HepG2 (cell line): Measurements from ENCODE around the gene SMIM38. TPM values are rescaled to one million over a fixed set of nuclear protein-coding genes. Genes with fewer than 3 reads are reported as not detected.

Experiments
- ATAC-seq: fragments of 200-7000 bp; cut with Tn5 transposase; 3 replicates; pipeline ENCODE4 v1.9.1; 2020; ENCODE audit warnings: mild to moderate bottlenecking, moderate library complexity
- Bru-seq: library from RNA; stranded (reverse); fragments of 400-500 nt; gene quantifications from one replicate; lab custom pipeline; 2021; lab: Mats Ljungman, UMichigan
- BruChase-seq, 2 experiments: library from RNA; stranded (reverse); fragments of 400-500 nt; gene quantifications; one replicate each; lab custom pipeline; 2021; lab: Mats Ljungman, UMichigan
- BruUV-seq: library from RNA; stranded (reverse); fragments of 400-500 nt; replicated peaks from 2 replicates; lab custom pipeline; 2021; lab: Mats Ljungman, UMichigan
- CTCF ChIA-PET: fragments of 300-600 bp; formaldehyde crosslinking; extraction: SDS; loops from one replicate; lab custom pipeline; 2021; ENCODE audit warnings: low total read pairs, inconsistent platforms, low intra/inter-chr PET ratio; lab: Yijun Ruan, JAX
- POLR2A ChIA-PET: fragments of 350-600 bp; sonication (Branson Sonifier 250); formaldehyde crosslinking; loops from one replicate; lab custom pipeline; 2020; ENCODE audit warnings: antibody characterized with exemption, inconsistent platforms; lab: Yijun Ruan, JAX
- DNase-seq: peaks from one replicate; pipeline ENCODE4 v3.0.0-alpha.2; 2015; ENCODE audit warnings: low spot score
- FAIRE-seq: peaks from 3 replicates; lab custom pipeline; 2011; peaks lifted over from hg19 to GRCh38; lab: Jason Lieb, UNC
- H2AFZ ChIP-seq: one replicate; pipeline ENCODE4 v1.6.1; 2011; ENCODE audit warnings: low read length, inconsistent platforms
- H3K27ac ChIP-seq: fragments of 300-600 bp; 3 replicates; pipeline ENCODE4 v1.8.0; 2011; ENCODE audit warnings: mixed run types, mild to moderate bottlenecking, mixed read lengths, low read length, inconsistent platforms; ENCODE audit not compliant: insufficient read depth; ENCODE audit errors: extremely low read length
- H3K27me3 ChIP-seq, 2 experiments: fragments of 200-600 bp in 1 of 2; 2 replicates in 1 of 2; 3 replicates in 1 of 2; pipeline versions ENCODE4 v1.6.0 to v1.8.0; 2011; ENCODE audit warnings: low read length in 2 of 2, mild to moderate bottlenecking in 2 of 2, moderate library complexity in 2 of 2, inconsistent platforms in 1 of 2; ENCODE audit not compliant: insufficient read depth in 2 of 2, control insufficient read depth in 1 of 2
- H3K36me3 ChIP-seq, 2 experiments: fragments of 200-600 bp in 1 of 2; replicated peaks in 1 of 2; 2 replicates in 1 of 2; 3 replicates in 1 of 2; pipeline versions ENCODE4 v1.5.1 to v1.8.0; 2011; ENCODE audit warnings: low read length in 2 of 2, inconsistent platforms in 1 of 2; ENCODE audit not compliant: insufficient read depth in 2 of 2, control insufficient read depth in 1 of 2
- H3K4me1 ChIP-seq: 2 replicates; pipeline ENCODE4 v1.5.1; 2012; ENCODE audit warnings: low read length, inconsistent platforms; ENCODE audit not compliant: insufficient read depth
- H3K4me2 ChIP-seq: 2 replicates; pipeline ENCODE4 v1.6.0; 2011; ENCODE audit warnings: low read depth, low read length, inconsistent platforms
- H3K4me3 ChIP-seq, 3 experiments: fragments of 200-600 bp in 1 of 3; sonication (generic), shearing (Covaris generic) in 1 of 3; replicated peaks in 1 of 3; 2 replicates each; pipeline ENCODE4 v1.5.1; 2011 to 2016; ENCODE audit warnings: low read length in 3 of 3, inconsistent platforms in 2 of 3, low read depth in 2 of 3, mild to moderate bottlenecking in 2 of 3, control low read depth in 1 of 3, mixed read lengths in 1 of 3; ENCODE audit not compliant: insufficient read depth in 1 of 3
- H3K79me2 ChIP-seq: one replicate; pipeline ENCODE4 v1.6.1; 2011; ENCODE audit warnings: low read length, inconsistent platforms; ENCODE audit not compliant: insufficient read depth
- H3K9ac ChIP-seq: 2 replicates; pipeline ENCODE4 v1.6.0; 2011; ENCODE audit warnings: mild to moderate bottlenecking, low read depth, low read length, inconsistent platforms; ENCODE audit not compliant: insufficient read depth
- H3K9me3 ChIP-seq: 2 replicates; pipeline ENCODE4 v1.5.1; 2012; ENCODE audit warnings: mild to moderate bottlenecking, low read length
- H4K20me1 ChIP-seq: 2 replicates; pipeline ENCODE4 v1.6.0; 2011; ENCODE audit warnings: inconsistent platforms, mild to moderate bottlenecking, low read length, moderate library complexity; ENCODE audit not compliant: insufficient read depth
- CTCF ChIP-seq: sonication (generic); formaldehyde crosslinking; IDR thresholded peaks from 2 replicates; pipeline ENCODE4 v1.5.0; 2020; ENCODE audit warnings: mild to moderate bottlenecking, missing genetic modification reagents, moderate library complexity
- FOXK2 ChIP-seq: fragments of 450-650 bp; IDR thresholded peaks from 2 replicates; pipeline ENCODE4 v1.6.1; 2016
- IKZF5 ChIP-seq: IDR thresholded peaks from 2 replicates; pipeline ENCODE4 v1.6.1; 2018; ENCODE audit warnings: missing genetic modification reagents, mild to moderate bottlenecking, missing compliant biosample characterization
- MED1 ChIP-seq: sonication (generic); formaldehyde crosslinking; IDR thresholded peaks from 2 replicates; pipeline ENCODE4 v1.4.0; 2020; ENCODE audit warnings: missing genetic modification reagents
- RFX1 ChIP-seq: fragments of 450-650 bp; IDR thresholded peaks from 2 replicates; pipeline ENCODE4 v1.6.1; 2017
- SMAD9 ChIP-seq: sonication (generic); formaldehyde crosslinking; IDR thresholded peaks from 2 replicates; pipeline ENCODE4 v1.5.1; 2020; ENCODE audit warnings: mild to moderate bottlenecking, missing genetic modification reagents
- SNAI1 ChIP-seq: sonication (generic); formaldehyde crosslinking; IDR thresholded peaks from 2 replicates; pipeline ENCODE4 v1.5.0; 2020; ENCODE audit warnings: mild to moderate bottlenecking, missing genetic modification reagents, borderline replicate concordance
- ZBTB38 ChIP-seq: sonication (generic); formaldehyde crosslinking; IDR thresholded peaks from 2 replicates; pipeline ENCODE4 v1.5.1; 2020; ENCODE audit warnings: mild to moderate bottlenecking, missing genetic modification reagents
- ZFP37 ChIP-seq: sonication (generic); formaldehyde crosslinking; IDR thresholded peaks from 2 replicates; pipeline ENCODE4 v1.4.0; 2020; ENCODE audit warnings: missing genetic modification reagents, borderline replicate concordance
- ZNF24 ChIP-seq: fragments of 450-650 bp; IDR thresholded peaks from 2 replicates; pipeline ENCODE4 v1.6.1; 2017; ENCODE audit warnings: antibody characterized with exemption, mild to moderate bottlenecking
- ZNF556 ChIP-seq: sonication (generic); formaldehyde crosslinking; IDR thresholded peaks from 2 replicates; pipeline ENCODE4 v1.4.0; 2020; ENCODE audit warnings: mild to moderate bottlenecking, missing genetic modification reagents, borderline replicate concordance
- WGBS: methylation state at CpG from one replicate; pipeline ENCODE4 v1.1.6; 2017; ENCODE audit warnings: low lambda C conversion rate; 5-methylcytosine and 5-hydroxymethylcytosine counted together
- in situ Hi-C: cut with HindIII; loops from 2 replicates; pipeline ENCODE4 v1.10.0; 2017; ENCODE audit warnings: low pct_unique_long_range_greater_than_20kb; ENCODE audit not compliant: extremely low pct_ligation_motif_present
- intact Hi-C: fragments of 100-400 bp; cut with micrococcal nuclease; formaldehyde crosslinking; loops from one replicate; pipeline ENCODE4 v1.10.0; 2022; ENCODE audit not compliant: unreplicated experiment
- long read RNA-seq, 2 experiments: library from RNA in 1 of 2; library from polyadenylated mRNA in 1 of 2; stranded (forward) in 1 of 2; unstranded in 1 of 2; transcript quantifications; one replicate each; pipeline ENCODE4 v2.0.0, GENCODE V29; 2019 to 2022
- polyA minus RNA-seq, 3 experiments: library from RNA; depleted of rRNA, polyadenylated mRNA; stranded (reverse); fragments of >200 nt; gene quantifications; 2 replicates each; pipeline ENCODE4 v1.2.3, GENCODE V29; 2011; ENCODE audit warnings: low replicate concordance in 1 of 3
- polyA plus RNA-seq, 8 experiments: library from polyadenylated mRNA; depleted of rRNA in 3 of 8; stranded (reverse) in 7 of 8; unstranded in 1 of 8; fragments of >200 nt; fragmentation: Illumina TruSeq in 4 of 8; extraction: Trizol in 4 of 8; gene quantifications; 2 replicates each; pipeline versions ENCODE4 v1.2.1 to v1.2.3, GENCODE V29; 2011 to 2016; ENCODE audit warnings: low read depth in 4 of 8, missing spikeins in 1 of 8, mixed read lengths in 1 of 8; ENCODE audit not compliant: insufficient read depth in 1 of 8
- total RNA-seq, 5 experiments: library from RNA; depleted of rRNA; stranded (reverse); fragments of >200 nt; fragmentation: Illumina TruSeq; extraction: Trizol; gene quantifications; 2 replicates each; pipeline ENCODE4 v1.2.3, GENCODE V29; 2016; ENCODE audit warnings: low read depth in 1 of 5
- TF ChIP-seq, protein P1 (sequence below): sonication (generic); formaldehyde crosslinking; IDR thresholded peaks from 2 replicates; pipeline ENCODE4 v1.5.0; 2020; ENCODE audit warnings: missing genetic modification reagents

The SMIM38 gene
- total RNA-seq (2016; rRNA removed; fragmentation: Illumina TruSeq; extraction: Trizol) = 0.40 TPM in 1 of 2 replicates, not detected in the other
- 0.18 TPM in 1 of 2 replicates, not detected in the other for total RNA-seq (2016; cell fraction: cytosol; rRNA removed; fragmentation: Illumina TruSeq; extraction: Trizol; ENCODE audit: low read depth)
- 0.39 and 0.61 TPM in 2 replicates for total RNA-seq (2016; cell fraction: insoluble cytoplasmic fraction; rRNA removed; fragmentation: Illumina TruSeq; extraction: Trizol)
- total RNA-seq (2016; cell fraction: membrane; rRNA removed; fragmentation: Illumina TruSeq; extraction: Trizol) = 0.24 and 0.25 TPM in 2 replicates
- total RNA-seq (2016; cell fraction: nucleus; rRNA removed; fragmentation: Illumina TruSeq; extraction: Trizol) = 0.43 and 0.91 TPM in 2 replicates
- polyA plus RNA-seq (2011; rRNA removed) = 0.30 and 0.42 TPM in 2 replicates
- polyA plus RNA-seq (2011; cell fraction: cytosol; rRNA removed) = 0.12 and 0.32 TPM in 2 replicates
- 3.5 and 3.6 TPM in 2 replicates for polyA plus RNA-seq (2011; cell fraction: nucleus; rRNA removed)
- polyA plus RNA-seq (2012) = 0.39 and 0.67 TPM in 2 replicates
- not detected in 2 replicates for polyA plus RNA-seq (2016; cell fraction: cytosol; fragmentation: Illumina TruSeq; extraction: Trizol; ENCODE audit: low read depth)
- polyA plus RNA-seq (2016; cell fraction: insoluble cytoplasmic fraction; fragmentation: Illumina TruSeq; extraction: Trizol; ENCODE audit: low read depth) = 0.09 TPM in 1 of 2 replicates, not detected in the other
- polyA plus RNA-seq (2016; cell fraction: membrane; fragmentation: Illumina TruSeq; extraction: Trizol; ENCODE audit: low read depth) = not detected in 2 replicates
- 0.45 and 0.49 TPM in 2 replicates for polyA plus RNA-seq (2016; cell fraction: nucleus; fragmentation: Illumina TruSeq; extraction: Trizol; ENCODE audit: insufficient read depth, low read depth)
- polyA minus RNA-seq (2011; rRNA and poly(A)+ RNA removed; ENCODE audit: low replicate concordance) = 0.09 and 1.2 TPM in 2 replicates
- not detected in 2 replicates for polyA minus RNA-seq (2011; cell fraction: cytosol; rRNA and poly(A)+ RNA removed)
- polyA minus RNA-seq (2011; cell fraction: nucleus; rRNA and poly(A)+ RNA removed) = 1.4 and 2.1 TPM in 2 replicates
- percentile 31 among the genes with signal in this experiment for Bru-seq, nascent RNA
- BruChase-seq, experiment 1, labeled RNA remaining after a 6-hour chase = percentile 20 among the genes with signal in this experiment
- percentile 30 among the genes with signal in this experiment for BruChase-seq, experiment 2, labeled RNA remaining after a 2-hour chase
- long read RNA-seq, experiment 1 = 0 reads
- long read RNA-seq, experiment 2 = 0 reads

DNA sequence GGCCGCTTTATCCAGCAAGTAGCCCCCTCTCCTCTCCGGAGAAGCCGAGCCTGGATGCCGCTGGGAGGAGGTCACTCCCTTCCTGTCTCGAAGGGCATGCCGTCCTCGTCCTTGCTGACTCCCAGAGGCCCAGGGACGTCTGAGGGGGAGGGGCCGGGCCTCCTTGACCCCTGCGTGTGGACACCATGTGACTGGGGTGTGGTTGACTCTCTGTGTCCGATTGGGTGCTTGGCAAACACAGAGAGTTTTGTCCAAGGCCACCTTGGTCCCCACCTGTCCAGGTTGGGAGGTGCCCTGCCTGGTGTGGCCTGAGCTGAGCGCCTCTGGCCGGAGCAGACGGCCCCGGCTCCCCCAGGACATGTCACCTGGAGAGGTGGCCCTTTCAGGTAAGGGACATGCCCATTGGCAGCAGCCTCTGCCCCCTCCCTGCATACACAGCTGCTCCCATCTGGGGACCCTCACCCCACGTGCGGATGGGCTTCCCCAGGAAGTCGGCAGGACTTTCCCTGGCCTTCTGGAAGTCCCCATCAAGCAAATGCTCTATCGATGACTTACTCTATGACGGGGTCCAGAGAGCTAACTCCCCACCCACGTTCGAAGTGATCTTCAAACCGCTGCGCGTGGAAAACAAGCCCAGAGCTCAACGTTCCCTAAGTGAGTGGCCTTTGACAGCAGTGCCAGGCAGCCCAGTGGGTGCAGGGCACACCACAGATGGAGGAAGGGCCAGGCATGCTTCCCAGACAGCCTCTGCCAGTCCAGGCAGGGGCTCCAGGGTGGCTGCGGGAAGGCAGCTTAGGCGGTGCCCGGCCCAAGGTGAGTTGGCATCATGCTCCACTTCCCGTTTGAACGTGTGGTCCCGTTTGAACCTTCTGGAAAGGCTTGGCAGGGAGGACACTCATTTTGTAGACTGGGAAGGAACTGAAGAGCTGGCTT, at the start of gene SMIM38:
Gene SMIM38, plus strand, starts transcription at position 634 of the 933 bp plus-strand sequence. CDS start 1,912 bp downstream, outside the sequence.
- H3K4me3 ChIP-seq = peak within 1 kb of the TSS; percentile 29 to 64 (median 46); a peak in 5 of 6 replicates
- ATAC-seq = no peak
- peak within 1 kb of the TSS; percentile 88 for H3K4me2 ChIP-seq
- no peaks in the 10 kb centered on the region for H3K27me3 ChIP-seq
- no peak within 1 kb of the TSS for H2AFZ ChIP-seq
- BruUV-seq = no TSS peak
- no peaks in the 10 kb centered on the region for H3K79me2 ChIP-seq
- no peak for DNase-seq
- ChIA-PET POLR2A (interaction anchor here (1.7 to 2.2 kb wide), 2 partner anchors 24 to 489 kb away, joined by 5 read pairs; no protein-coding TSS in a partner anchor), CTCF (no interaction called here)
- no peaks in the 10 kb centered on the region for H3K9me3 ChIP-seq
- intact Hi-C loops = no loop called here
- peaks cover 64% of the 10 kb centered on the region for H3K4me1 ChIP-seq
- FAIRE-seq = no peak
- H3K36me3 ChIP-seq = no peaks in the 10 kb centered on the region
- in situ Hi-C loops = no loop called here
- H4K20me1 ChIP-seq = no peaks in the 10 kb centered on the region
- H3K27ac ChIP-seq = peak within 1 kb of the TSS; percentile 59
- 54% methylated on average over 18 of the region's 32 CpGs for WGBS
- H3K9ac ChIP-seq = peak within 1 kb of the TSS; percentile 68
- TF ChIP-seq SNAI1 (no peak), ZFP37 (CRISPR knock-in tag) (no peak), RFX1 (no peak), ZNF556 (CRISPR knock-in tag) (0 out of 2 replicates have a peak, but pooled peaks have one; percentile 19), IKZF5 (CRISPR knock-in tag) (no peak), MED1 (CRISPR knock-in tag) (no peak), SMAD9 (CRISPR knock-in tag) (0 out of 2 replicates have a peak, but pooled peaks have one; percentile 66), CTCF (CRISPR knock-in tag) (no peak), FOXK2 (no peak), ZNF24 (no peak), ZBTB38 (CRISPR knock-in tag) (peak; percentile 58; the same call in 1 of the 2 replicates)
- TF ChIP-seq, protein P1, sequence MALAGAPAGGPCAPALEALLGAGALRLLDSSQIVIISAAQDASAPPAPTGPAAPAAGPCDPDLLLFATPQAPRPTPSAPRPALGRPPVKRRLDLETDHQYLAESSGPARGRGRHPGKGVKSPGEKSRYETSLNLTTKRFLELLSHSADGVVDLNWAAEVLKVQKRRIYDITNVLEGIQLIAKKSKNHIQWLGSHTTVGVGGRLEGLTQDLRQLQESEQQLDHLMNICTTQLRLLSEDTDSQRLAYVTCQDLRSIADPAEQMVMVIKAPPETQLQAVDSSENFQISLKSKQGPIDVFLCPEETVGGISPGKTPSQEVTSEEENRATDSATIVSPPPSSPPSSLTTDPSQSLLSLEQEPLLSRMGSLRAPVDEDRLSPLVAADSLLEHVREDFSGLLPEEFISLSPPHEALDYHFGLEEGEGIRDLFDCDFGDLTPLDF (CRISPR knock-in tag) = no peak
